H9 (cell line): Measurements from ENCODE around the gene ACCSL. TPM values are rescaled to one million over a fixed set of nuclear protein-coding genes. Genes with fewer than 3 reads are reported as not detected.

ENCODE experiments used
- DNase-seq: peaks from one replicate; pipeline ENCODE4 v3.0.0-alpha.2; 2017
- H2AFZ ChIP-seq: one replicate; pipeline ENCODE4 v1.6.1; 2013; ENCODE audit warnings: mild to moderate bottlenecking, low read length, control low read depth, moderate library complexity
- H2AK5ac ChIP-seq: 2 replicates; pipeline ENCODE4 v1.6.1; 2013; ENCODE audit warnings: low read length, control low read depth, mixed read lengths; ENCODE audit not compliant: insufficient read length
- H2BK120ac ChIP-seq: one replicate; pipeline ENCODE4 v1.6.1; 2013; ENCODE audit warnings: low read depth, mild to moderate bottlenecking, low read length, control low read depth, inconsistent platforms; ENCODE audit not compliant: poor library complexity, severe bottlenecking
- H2BK12ac ChIP-seq: 2 replicates; pipeline ENCODE4 v1.6.1; 2013; ENCODE audit warnings: low read length, control low read depth, mixed read lengths, low read depth; ENCODE audit not compliant: insufficient read length
- H2BK15ac ChIP-seq: 2 replicates; pipeline ENCODE4 v1.6.1; 2013; ENCODE audit warnings: low read depth, low read length, control low read depth
- H2BK20ac ChIP-seq: one replicate; pipeline ENCODE4 v1.6.1; 2013; ENCODE audit warnings: low read depth, mild to moderate bottlenecking, low read length, control low read depth, inconsistent platforms; ENCODE audit not compliant: poor library complexity, severe bottlenecking
- H2BK5ac ChIP-seq: 2 replicates; pipeline ENCODE4 v1.6.1; 2013; ENCODE audit warnings: low read length, control low read depth, mixed read lengths; ENCODE audit not compliant: insufficient read length
- H3K14ac ChIP-seq: 2 replicates; pipeline ENCODE4 v1.6.1; 2013; ENCODE audit warnings: low read length, control low read depth; ENCODE audit not compliant: insufficient read depth
- H3K18ac ChIP-seq: 2 replicates; pipeline ENCODE4 v1.6.1; 2013; ENCODE audit warnings: low read depth, mild to moderate bottlenecking, mixed read lengths, low read length, control low read depth; ENCODE audit not compliant: insufficient read length
- H3K23ac ChIP-seq: 2 replicates; pipeline ENCODE4 v1.6.1; 2013; ENCODE audit warnings: low read length, control low read depth, mixed read lengths, low read depth; ENCODE audit not compliant: insufficient read length
- H3K23me2 ChIP-seq: 2 replicates; pipeline ENCODE4 v1.6.1; 2013; ENCODE audit warnings: low read depth, mild to moderate bottlenecking, mixed read lengths, low read length, control low read depth; ENCODE audit not compliant: insufficient read length, poor library complexity, severe bottlenecking
- H3K27ac ChIP-seq: 2 replicates; pipeline ENCODE4 v1.5.1; 2013; ENCODE audit warnings: low read length, control low read depth, mixed read lengths, low read depth; ENCODE audit not compliant: insufficient read length
- H3K27me3 ChIP-seq: 2 replicates; pipeline ENCODE4 v1.6.1; 2013; ENCODE audit warnings: low read length, control low read depth, inconsistent platforms; ENCODE audit not compliant: insufficient read depth
- H3K4ac ChIP-seq: 2 replicates; pipeline ENCODE4 v1.6.1; 2013; ENCODE audit warnings: low read depth, mild to moderate bottlenecking, control low read depth, inconsistent platforms, low read length, moderate library complexity
- H3K4me1 ChIP-seq: 2 replicates; pipeline ENCODE4 v1.6.1; 2013; ENCODE audit warnings: low read length, control low read depth, inconsistent platforms; ENCODE audit not compliant: insufficient read depth
- H3K4me2 ChIP-seq: 2 replicates; pipeline ENCODE4 v1.6.1; 2013; ENCODE audit warnings: low read length, control low read depth, mixed read lengths; ENCODE audit not compliant: insufficient read length, insufficient read depth
- H3K56ac ChIP-seq: 2 replicates; pipeline ENCODE4 v1.6.1; 2013; ENCODE audit warnings: low read depth, mild to moderate bottlenecking, mixed read lengths, low read length, control low read depth; ENCODE audit not compliant: insufficient read length
- H3K79me1 ChIP-seq: 2 replicates; pipeline ENCODE4 v1.6.1; 2013; ENCODE audit warnings: low read depth, mild to moderate bottlenecking, moderate library complexity, low read length, control low read depth, inconsistent platforms; ENCODE audit not compliant: insufficient read depth, poor library complexity, severe bottlenecking
- H3K79me2 ChIP-seq: 2 replicates; pipeline ENCODE4 v1.6.1; 2013; ENCODE audit warnings: low read length, control low read depth, inconsistent platforms; ENCODE audit not compliant: insufficient read depth
- H3K9ac ChIP-seq: 2 replicates; pipeline ENCODE4 v1.6.1; 2013; ENCODE audit warnings: low read length, control low read depth, mixed read lengths; ENCODE audit not compliant: insufficient read length; ENCODE audit errors: extremely low read depth
- H3K9me3 ChIP-seq: one replicate; pipeline ENCODE4 v1.6.1; 2013; ENCODE audit warnings: low read depth, low read length, inconsistent platforms; ENCODE audit not compliant: control insufficient read depth
- H3T11ph ChIP-seq: one replicate; pipeline ENCODE4 v1.6.1; 2013; ENCODE audit warnings: mild to moderate bottlenecking, low read length, control low read depth, inconsistent platforms
- H4K20me1 ChIP-seq: one replicate; pipeline ENCODE4 v1.6.1; 2013; ENCODE audit not compliant: control insufficient read depth, insufficient read length, insufficient read depth
- H4K5ac ChIP-seq: 2 replicates; pipeline ENCODE4 v1.6.1; 2013; ENCODE audit warnings: low read depth, mild to moderate bottlenecking, mixed read lengths, low read length, control low read depth; ENCODE audit not compliant: insufficient read length
- H4K8ac ChIP-seq: replicated peaks from 2 replicates; pipeline ENCODE4 v1.6.1; 2013; ENCODE audit warnings: low read length, control low read depth, mixed read lengths, low read depth; ENCODE audit not compliant: insufficient read length
- H4K91ac ChIP-seq: 2 replicates; pipeline ENCODE4 v1.6.1; 2013; ENCODE audit warnings: low read depth, mild to moderate bottlenecking, moderate library complexity, mixed read lengths, low read length, control low read depth; ENCODE audit not compliant: insufficient read length
- H3K27ac Mint-ChIP-seq, 3 experiments: 2 replicates in 2 of 3; 3 replicates in 1 of 3; pipeline ENCODE4 v1.8.0; 2020 to 2021; ENCODE audit warnings: mixed read lengths in 3 of 3, mild to moderate bottlenecking in 1 of 3, moderate library complexity in 1 of 3
- H3K27me3 Mint-ChIP-seq: 2 replicates; pipeline ENCODE4 v1.8.0; 2021; ENCODE audit warnings: low read depth, mild to moderate bottlenecking, moderate library complexity, mixed read lengths
- H3K36me3 Mint-ChIP-seq, 3 experiments: 2 replicates in 2 of 3; 3 replicates in 1 of 3; pipeline ENCODE4 v1.8.0; 2020 to 2021; ENCODE audit warnings: low read depth in 3 of 3, mixed read lengths in 3 of 3; ENCODE audit not compliant: insufficient read depth in 1 of 3
- H3K4me1 Mint-ChIP-seq, 2 experiments: 2 replicates each; pipeline ENCODE4 v1.8.0; 2020; ENCODE audit warnings: mixed read lengths in 2 of 2
- H3K4me3 Mint-ChIP-seq, 2 experiments: 2 replicates in 1 of 2; 3 replicates in 1 of 2; pipeline ENCODE4 v1.8.0; 2020 to 2021; ENCODE audit warnings: mild to moderate bottlenecking in 2 of 2, mixed read lengths in 2 of 2, moderate library complexity in 1 of 2
- H3K9me3 Mint-ChIP-seq, 2 experiments: 2 replicates in 1 of 2; 3 replicates in 1 of 2; pipeline ENCODE4 v1.8.0; 2020; ENCODE audit warnings: mild to moderate bottlenecking in 2 of 2, mixed read lengths in 2 of 2, moderate library complexity in 1 of 2
- CTCF ChIP-seq: fragments of 200-600 bp; sonication (generic); conservative IDR thresholded peaks from 3 replicates; pipeline ENCODE4 v1.8.0; 2021; ENCODE audit warnings: antibody characterized with exemption, mild to moderate bottlenecking
- WGBS: extraction: QIAGEN DNeasy Blood & Tissue Kit; methylation state at CpG from one replicate; pipeline ENCODE4 v1.1.7; 2013; ENCODE audit warnings: missing lambda C conversion rate, low lambda C conversion rate, mixed read lengths; ENCODE audit not compliant: insufficient read length; ENCODE audit errors: extremely low coverage; 5-methylcytosine and 5-hydroxymethylcytosine counted together
- total RNA-seq: library from RNA; stranded (reverse); gene quantifications from 2 replicates; pipeline ENCODE4 v1.2.1, GENCODE V29; 2021

The ACCSL gene
- total RNA-seq, 1 experiment from 2014 or later, result not detected

- no peak overlapping the region for H3K27ac Mint-ChIP-seq
- H3K27me3 Mint-ChIP-seq, result peaks cover 4% of the 10 kb centered on the region
- Histone ChIP-seq H2BK12ac (no peak overlapping the region), H3K4ac (no peak overlapping the region), H2BK15ac (no peak overlapping the region), H2BK120ac (no peak overlapping the region), H3K27ac (no peak overlapping the region), H3K4me1 (no peaks in the 10 kb centered on the region), H4K5ac (no peak overlapping the region), H3K56ac (no peak overlapping the region), H3K23me2 (peaks cover 1% of the 10 kb centered on the region), H3K79me2 (no peaks in the 10 kb centered on the region), H3K14ac (no peak overlapping the region), H3K18ac (no peak overlapping the region), H3K9ac (no peak overlapping the region), H3K4me2 (no peak overlapping the region), H2BK5ac (no peak overlapping the region), H3K79me1 (no peaks in the 10 kb centered on the region), H3K27me3 (no peaks in the 10 kb centered on the region), H4K91ac (no peak overlapping the region), H2AFZ (no peak overlapping the region), H2AK5ac (no peak overlapping the region), H4K20me1 (no peaks in the 10 kb centered on the region), H3T11ph (no peak overlapping the region), H3K9me3 (no peaks in the 10 kb centered on the region), H2BK20ac (no peak overlapping the region), H3K23ac (no peak overlapping the region), H4K8ac (no peak overlapping the region)
- peaks cover 16 to 20% of the 10 kb centered on the region in 2 experiments for H3K9me3 Mint-ChIP-seq
- H3K36me3 Mint-ChIP-seq, result peaks cover 2 to 15% (median 5%) of the 10 kb centered on the region in 3 experiments; a peak in 5 of 7 replicates
- no peak for TF ChIP-seq CTCF
- peaks cover 5 to 6% of the 10 kb centered on the region in 2 experiments; a peak in 2 of 4 replicates for H3K4me1 Mint-ChIP-seq
- H3K4me3 Mint-ChIP-seq, result no peak overlapping the region
- no CpG with 5 or more reads among the region's 1 CpG for WGBS
- no peak for DNase-seq
Observed at GRCh38 chr11:44090539-44090938, 42.8 kb downstream of the ACCSL start.
